ENCODE results near the gene ATP1A1. TPM values are rescaled to one million over a fixed set of nuclear protein-coding genes. Genes with fewer than 3 reads are reported as not detected.

ATP1A1 gene
- total RNA-seq, 1 donor from 2014 or later: 213 TPM

DNA sequence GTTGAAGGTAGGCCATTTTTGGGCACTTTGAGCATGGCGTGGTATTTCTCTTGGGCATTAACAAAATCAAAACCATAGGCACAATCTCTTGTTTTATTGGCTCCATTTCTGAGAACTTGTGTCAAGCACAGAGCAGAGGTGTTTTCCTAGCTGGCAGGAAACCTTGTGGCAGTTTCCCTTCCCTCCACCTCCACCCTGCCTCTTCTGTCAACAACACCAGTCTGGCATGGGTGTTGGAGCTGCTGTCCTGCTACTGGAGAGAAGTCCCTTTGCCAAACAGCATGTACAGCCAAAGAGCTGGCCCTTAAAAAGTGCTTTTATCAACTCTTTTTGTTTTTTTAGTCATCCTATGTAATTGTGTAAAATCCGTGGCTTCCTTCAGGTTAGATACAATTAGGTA is 16.0 kb downstream of the ATP1A1 start:
- no peaks in the 10 kb centered on the region for H3K27me3 Mint-ChIP-seq (ENCODE audit: unreplicated experiment)
- H3K36me3 Mint-ChIP-seq (ENCODE audit: unreplicated experiment): peaks cover 78% of the 10 kb centered on the region

DNA sequence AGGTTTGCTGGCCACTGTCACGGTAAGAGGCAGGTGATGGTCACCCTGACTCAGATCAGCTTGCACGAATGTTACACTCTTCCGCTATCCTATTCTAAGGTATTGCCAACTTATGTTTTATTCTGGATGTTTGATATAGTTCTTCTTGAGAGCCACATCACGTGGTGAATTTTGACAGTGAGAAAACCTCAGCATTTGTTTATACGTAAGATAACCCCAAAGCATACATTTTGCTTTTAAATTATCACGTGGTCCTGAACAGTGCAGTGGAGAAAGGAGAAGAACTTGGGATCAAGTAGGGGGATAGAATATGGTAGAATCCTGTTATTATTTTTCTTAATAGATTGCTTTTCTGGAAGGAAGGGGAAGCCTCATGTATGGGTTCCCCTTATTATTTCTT is 16.6 kb downstream of the ATP1A1 start:
- Mint-ChIP-seq H3K27ac (ENCODE audit: unreplicated experiment) (no peak overlapping the region), H3K36me3 (ENCODE audit: unreplicated experiment) (peaks cover 83% of the 10 kb centered on the region), H3K9me3 (ENCODE audit: unreplicated experiment) (no peaks in the 10 kb centered on the region), H3K27me3 (ENCODE audit: unreplicated experiment) (no peaks in the 10 kb centered on the region), H3K4me1 (ENCODE audit: unreplicated experiment) (no peaks in the 10 kb centered on the region), H3K4me3 (ENCODE audit: unreplicated experiment) (no peak overlapping the region)
- no peak for DNase-seq (ENCODE audit: extremely low spot score, unreplicated experiment)
- TF ChIP-seq, protein P1, sequence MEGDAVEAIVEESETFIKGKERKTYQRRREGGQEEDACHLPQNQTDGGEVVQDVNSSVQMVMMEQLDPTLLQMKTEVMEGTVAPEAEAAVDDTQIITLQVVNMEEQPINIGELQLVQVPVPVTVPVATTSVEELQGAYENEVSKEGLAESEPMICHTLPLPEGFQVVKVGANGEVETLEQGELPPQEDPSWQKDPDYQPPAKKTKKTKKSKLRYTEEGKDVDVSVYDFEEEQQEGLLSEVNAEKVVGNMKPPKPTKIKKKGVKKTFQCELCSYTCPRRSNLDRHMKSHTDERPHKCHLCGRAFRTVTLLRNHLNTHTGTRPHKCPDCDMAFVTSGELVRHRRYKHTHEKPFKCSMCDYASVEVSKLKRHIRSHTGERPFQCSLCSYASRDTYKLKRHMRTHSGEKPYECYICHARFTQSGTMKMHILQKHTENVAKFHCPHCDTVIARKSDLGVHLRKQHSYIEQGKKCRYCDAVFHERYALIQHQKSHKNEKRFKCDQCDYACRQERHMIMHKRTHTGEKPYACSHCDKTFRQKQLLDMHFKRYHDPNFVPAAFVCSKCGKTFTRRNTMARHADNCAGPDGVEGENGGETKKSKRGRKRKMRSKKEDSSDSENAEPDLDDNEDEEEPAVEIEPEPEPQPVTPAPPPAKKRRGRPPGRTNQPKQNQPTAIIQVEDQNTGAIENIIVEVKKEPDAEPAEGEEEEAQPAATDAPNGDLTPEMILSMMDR (IDR thresholded peaks at IDR 0.05): no peak

More for the DNA sequence above, 16.0 kb downstream of the ATP1A1 start:
- TF ChIP-seq, protein P1 (IDR thresholded peaks at IDR 0.05): no peak
- Mint-ChIP-seq H3K27ac (ENCODE audit: unreplicated experiment) (no peak overlapping the region), H3K4me3 (ENCODE audit: unreplicated experiment) (no peak overlapping the region), H3K9me3 (ENCODE audit: unreplicated experiment) (no peaks in the 10 kb centered on the region), H3K4me1 (ENCODE audit: unreplicated experiment) (no peaks in the 10 kb centered on the region)
- no peak for DNase-seq (ENCODE audit: extremely low spot score, unreplicated experiment)

DNA sequence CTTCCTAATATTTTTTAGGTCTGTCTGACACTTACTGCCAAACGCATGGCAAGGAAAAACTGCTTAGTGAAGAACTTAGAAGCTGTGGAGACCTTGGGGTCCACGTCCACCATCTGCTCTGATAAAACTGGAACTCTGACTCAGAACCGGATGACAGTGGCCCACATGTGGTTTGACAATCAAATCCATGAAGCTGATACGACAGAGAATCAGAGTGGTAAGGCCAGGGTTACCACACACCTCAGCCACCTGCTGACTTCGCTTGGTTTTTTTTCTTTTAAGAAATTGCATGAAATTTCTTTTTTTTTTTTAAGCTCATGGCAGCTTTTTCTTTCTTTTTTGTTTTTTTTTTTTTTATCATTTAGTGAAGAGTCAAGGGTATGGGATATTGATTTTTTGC is 17.2 kb downstream of the ATP1A1 start:
- peaks cover 81% of the 10 kb centered on the region for H3K36me3 Mint-ChIP-seq (ENCODE audit: unreplicated experiment)
- no peak overlapping the region for H3K4me3 Mint-ChIP-seq (ENCODE audit: unreplicated experiment)
- H3K27ac Mint-ChIP-seq (ENCODE audit: unreplicated experiment): no peak overlapping the region
- TF ChIP-seq, protein P1 (IDR thresholded peaks at IDR 0.05): no peak
- DNase-seq (ENCODE audit: extremely low spot score, unreplicated experiment): no peak
- no peaks in the 10 kb centered on the region for H3K27me3 Mint-ChIP-seq (ENCODE audit: unreplicated experiment)
- H3K4me1 Mint-ChIP-seq (ENCODE audit: unreplicated experiment): no peaks in the 10 kb centered on the region
- H3K9me3 Mint-ChIP-seq (ENCODE audit: unreplicated experiment): no peaks in the 10 kb centered on the region

DNA sequence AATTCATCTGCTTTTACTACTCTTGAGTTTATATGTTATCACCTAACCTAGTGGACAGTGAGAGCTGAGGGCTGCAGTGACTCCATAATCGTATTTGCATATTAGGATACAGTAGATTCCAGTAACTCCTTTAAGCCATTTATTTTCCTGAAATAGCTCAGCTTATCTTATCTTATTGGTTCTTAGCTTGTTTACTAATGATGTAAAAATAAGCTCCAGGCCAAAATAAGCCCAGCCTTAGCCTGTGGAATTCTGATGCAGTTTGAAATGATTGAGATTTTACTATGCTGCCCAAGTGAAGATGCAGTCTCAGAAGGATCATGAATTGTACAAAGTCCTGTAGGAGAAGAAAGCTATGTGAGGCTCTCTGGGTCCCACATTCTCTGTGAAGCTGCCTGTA is 18.1 kb downstream of the ATP1A1 start:
- TF ChIP-seq, protein P1 (IDR thresholded peaks at IDR 0.05): no peak
- no peaks in the 10 kb centered on the region for H3K9me3 Mint-ChIP-seq (ENCODE audit: unreplicated experiment)
- H3K36me3 Mint-ChIP-seq (ENCODE audit: unreplicated experiment): peaks cover 83% of the 10 kb centered on the region
- no peak overlapping the region for H3K27ac Mint-ChIP-seq (ENCODE audit: unreplicated experiment)
- no peaks in the 10 kb centered on the region for H3K4me1 Mint-ChIP-seq (ENCODE audit: unreplicated experiment)
- H3K4me3 Mint-ChIP-seq (ENCODE audit: unreplicated experiment): no peak overlapping the region
- no peak for DNase-seq (ENCODE audit: extremely low spot score, unreplicated experiment)
- no peaks in the 10 kb centered on the region for H3K27me3 Mint-ChIP-seq (ENCODE audit: unreplicated experiment)

DNA sequence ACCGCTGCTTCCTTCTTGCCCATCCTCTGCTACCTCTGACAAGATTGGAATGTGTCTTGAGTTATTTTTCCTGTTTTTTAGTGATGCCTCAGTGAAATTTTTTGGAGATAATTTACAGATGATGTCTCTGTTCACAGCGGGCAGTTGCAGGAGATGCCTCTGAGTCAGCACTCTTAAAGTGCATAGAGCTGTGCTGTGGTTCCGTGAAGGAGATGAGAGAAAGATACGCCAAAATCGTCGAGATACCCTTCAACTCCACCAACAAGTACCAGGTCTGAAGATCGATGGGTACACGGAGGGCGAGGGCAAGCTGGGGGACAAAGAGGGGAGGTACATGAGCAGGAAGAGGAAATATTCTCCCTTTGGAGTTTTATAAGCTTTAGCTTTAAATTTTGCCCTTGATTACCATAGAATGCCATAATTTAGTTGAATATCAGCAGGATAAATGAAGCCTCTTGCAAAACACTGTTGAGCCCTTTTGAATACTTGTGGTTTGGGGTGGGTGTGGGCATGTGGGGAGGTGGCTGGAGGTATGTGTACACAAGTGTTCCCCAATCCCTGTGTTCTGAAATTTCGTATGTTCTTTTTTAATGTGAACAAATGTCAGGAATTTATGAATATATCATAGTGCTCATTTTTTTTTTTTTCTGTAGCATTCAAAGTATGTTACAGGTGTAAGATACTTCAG is 19.8 kb downstream of the ATP1A1 start:
- H3K27ac Mint-ChIP-seq (ENCODE audit: unreplicated experiment): no peak overlapping the region
- H3K4me1 Mint-ChIP-seq (ENCODE audit: unreplicated experiment): no peaks in the 10 kb centered on the region
- H3K4me3 Mint-ChIP-seq (ENCODE audit: unreplicated experiment): no peak overlapping the region
- no peaks in the 10 kb centered on the region for H3K9me3 Mint-ChIP-seq (ENCODE audit: unreplicated experiment)
- TF ChIP-seq, protein P1 (IDR thresholded peaks at IDR 0.05): no peak
- no peak for DNase-seq (ENCODE audit: extremely low spot score, unreplicated experiment)
- peaks cover 84% of the 10 kb centered on the region for H3K36me3 Mint-ChIP-seq (ENCODE audit: unreplicated experiment)
- H3K27me3 Mint-ChIP-seq (ENCODE audit: unreplicated experiment): no peaks in the 10 kb centered on the region
